NCI-H524 treated with DMSO at 0.1 percent for 48 hours (cell line): ENCODE data around the gene SYNJ1.

Experiments
- DNase-seq: peaks from one replicate; lab custom pipeline; 2025; lab: John Stamatoyannopoulos, UW

Gene SYNJ1

DNA sequence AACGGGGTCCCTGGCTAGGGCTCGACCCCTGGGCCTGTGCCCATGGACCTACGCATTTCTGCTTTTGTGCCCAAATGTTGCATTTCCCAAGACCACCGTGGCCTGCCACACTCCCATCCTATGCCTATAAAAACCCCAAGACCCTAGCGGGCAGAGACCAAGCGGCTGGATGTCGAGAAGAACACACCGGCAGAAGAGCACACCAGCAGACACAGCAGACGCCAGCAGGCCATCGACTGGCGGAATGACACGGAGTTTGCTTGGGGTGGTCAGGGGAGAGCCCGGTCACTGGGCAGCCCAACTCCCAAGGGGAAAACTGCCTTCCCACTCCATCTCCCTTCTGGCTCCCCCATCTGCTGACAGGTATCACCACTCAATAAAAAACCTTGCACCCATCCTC lies 146.9 kb downstream of the SYNJ1 start:
- no peak for DNase-seq
